IMR-90 (cell line): Measurements from ENCODE around the gene PARP1. TPM values are rescaled to one million over a fixed set of nuclear protein-coding genes. Genes with fewer than 3 reads are reported as not detected.

Source experiments
- ATAC-seq: fragments of 200-7000 bp; cut with Tn5 transposase; 2 replicates; pipeline ENCODE4 v1.9.1; 2020; ENCODE audit warnings: low read depth, mild to moderate bottlenecking, moderate library complexity
- BruUV-seq: library from RNA; stranded (reverse); fragments of 400-500 nt; replicated peaks from 2 replicates; lab custom pipeline; 2021; lab: Mats Ljungman, UMichigan
- CTCF ChIA-PET: fragments of 300-600 bp; formaldehyde crosslinking; extraction: SDS; loops from one replicate; lab custom pipeline; 2021; ENCODE audit warnings: antibody characterized with exemption; lab: Yijun Ruan, JAX
- POLR2A ChIA-PET: fragments of 300-600 bp; sonication (Branson Sonifier 250); formaldehyde crosslinking; loops from one replicate; lab custom pipeline; 2022; ENCODE audit warnings: antibody characterized with exemption; ENCODE audit not compliant: unreplicated experiment; lab: Charles Lee
- DNase-seq: peaks from one replicate; pipeline ENCODE4 v3.0.0; 2013
- H2AFZ ChIP-seq: replicated peaks from 2 replicates; pipeline ENCODE3; 2013; ENCODE audit warnings: low read length, mild to moderate bottlenecking; ENCODE audit not compliant: poor library complexity
- H2AK5ac ChIP-seq: 2 replicates; pipeline ENCODE4 v1.6.1; 2013; ENCODE audit warnings: low read depth, low read length, inconsistent platforms
- H2AK9ac ChIP-seq: replicated peaks from 2 replicates; pipeline ENCODE3; 2013; ENCODE audit warnings: mild to moderate bottlenecking, low read depth, low read length, moderate library complexity; ENCODE audit not compliant: poor library complexity
- H2BK120ac ChIP-seq: 2 replicates; pipeline ENCODE4 v1.6.1; 2013; ENCODE audit warnings: low read depth, low read length, inconsistent platforms
- H2BK15ac ChIP-seq: 3 replicates; pipeline ENCODE4 v1.6.1; 2013; ENCODE audit warnings: low read depth, low read length, inconsistent platforms
- H2BK20ac ChIP-seq: 2 replicates; pipeline ENCODE4 v1.6.1; 2013; ENCODE audit warnings: low read depth, mild to moderate bottlenecking, inconsistent platforms, low read length, moderate library complexity
- H2BK5ac ChIP-seq: 2 replicates; pipeline ENCODE4 v1.6.1; 2013; ENCODE audit warnings: mild to moderate bottlenecking, low read depth, low read length, inconsistent platforms; ENCODE audit not compliant: poor library complexity, severe bottlenecking
- H3K14ac ChIP-seq: replicated peaks from 2 replicates; pipeline ENCODE4 v1.6.1; 2013; ENCODE audit warnings: low read depth, low read length, inconsistent platforms
- H3K18ac ChIP-seq: 2 replicates; pipeline ENCODE4 v1.6.1; 2013; ENCODE audit warnings: low read depth, low read length, control low read depth
- H3K23ac ChIP-seq: 2 replicates; pipeline ENCODE4 v1.6.1; 2013; ENCODE audit warnings: low read depth, low read length, inconsistent platforms
- H3K27ac ChIP-seq: 2 replicates; pipeline ENCODE4 v1.5.1; 2013; ENCODE audit warnings: mild to moderate bottlenecking, control low read depth, low read length; ENCODE audit not compliant: insufficient read depth
- H3K27me3 ChIP-seq: 2 replicates; pipeline ENCODE4 v1.6.1; 2013; ENCODE audit warnings: low read length; ENCODE audit not compliant: control insufficient read depth, insufficient read depth
- H3K36me3 ChIP-seq: 2 replicates; pipeline ENCODE4 v1.6.1; 2013; ENCODE audit warnings: low read length, mixed read lengths; ENCODE audit not compliant: control insufficient read depth, insufficient read depth
- H3K4ac ChIP-seq: 2 replicates; pipeline ENCODE4 v1.6.1; 2013; ENCODE audit warnings: low read depth, low read length, inconsistent platforms
- H3K4me1 ChIP-seq: 2 replicates; pipeline ENCODE4 v1.6.1; 2013; ENCODE audit warnings: low read length, mixed read lengths; ENCODE audit not compliant: control insufficient read depth, insufficient read depth
- H3K4me2 ChIP-seq: 2 replicates; pipeline ENCODE4 v1.6.1; 2013; ENCODE audit warnings: low read depth, mild to moderate bottlenecking, control low read depth, low read length, moderate library complexity
- H3K4me3 ChIP-seq: 2 replicates; pipeline ENCODE4 v1.5.1; 2013; ENCODE audit warnings: low read depth, mild to moderate bottlenecking, control low read depth, low read length, moderate library complexity; ENCODE audit not compliant: insufficient read depth
- H3K56ac ChIP-seq: 2 replicates; pipeline ENCODE4 v1.6.1; 2013; ENCODE audit warnings: low read length, inconsistent platforms; ENCODE audit not compliant: insufficient read depth; ENCODE audit errors: extremely low read depth
- H3K79me1 ChIP-seq, 2 experiments: 2 replicates each; pipeline ENCODE4 v1.6.1; 2013; ENCODE audit warnings: low read length in 2 of 2, inconsistent platforms in 1 of 2, low read depth in 1 of 2
- H3K9ac ChIP-seq: 2 replicates; pipeline ENCODE4 v1.6.1; 2013; ENCODE audit warnings: low read depth, low read length, control low read depth
- H3K9me1 ChIP-seq: 2 replicates; pipeline ENCODE4 v1.6.1; 2013; ENCODE audit warnings: low read length, inconsistent platforms; ENCODE audit not compliant: insufficient read depth
- H3K9me3 ChIP-seq: 2 replicates; pipeline ENCODE4 v1.6.1; 2013; ENCODE audit warnings: low read length; ENCODE audit not compliant: control insufficient read depth, insufficient read depth
- H4K20me1 ChIP-seq: 2 replicates; pipeline ENCODE4 v1.6.1; 2013; ENCODE audit warnings: low read length, inconsistent platforms; ENCODE audit not compliant: insufficient read depth
- H4K5ac ChIP-seq: 2 replicates; pipeline ENCODE4 v1.6.1; 2013; ENCODE audit warnings: mild to moderate bottlenecking, low read depth, low read length, control low read depth
- H4K8ac ChIP-seq, 2 experiments: 2 replicates each; pipeline ENCODE4 v1.6.1; 2013; ENCODE audit warnings: low read depth in 2 of 2, low read length in 2 of 2, control low read depth in 1 of 2, inconsistent platforms in 1 of 2
- H4K91ac ChIP-seq: 2 replicates; pipeline ENCODE4 v1.6.1; 2013; ENCODE audit warnings: low read depth, low read length, inconsistent platforms; ENCODE audit not compliant: insufficient read depth
- BHLHE40 ChIP-seq: fragments of 150-350 bp; IDR thresholded peaks from 2 replicates; pipeline ENCODE4 v1.6.1; 2016; ENCODE audit warnings: mild to moderate bottlenecking, low read depth, low read length
- CHD1 ChIP-seq: IDR thresholded peaks from 2 replicates; pipeline ENCODE4 v1.6.1; 2012; ENCODE audit warnings: low read depth, low read length, improper control_type of control experiment
- ELK1 ChIP-seq: fragments of 150-350 bp; IDR thresholded peaks from 2 replicates; pipeline ENCODE4 v1.6.1; 2016; ENCODE audit warnings: low read depth, mild to moderate bottlenecking, low read length, moderate library complexity, borderline replicate concordance
- FOS ChIP-seq: fragments of 150-350 bp; IDR thresholded peaks from 2 replicates; pipeline ENCODE4 v1.6.1; 2016; ENCODE audit warnings: low read depth, low read length
- MAFK ChIP-seq: IDR thresholded peaks from 2 replicates; pipeline ENCODE4 v1.6.1; 2012; ENCODE audit warnings: low read depth, low read length, improper control_type of control experiment
- MAZ ChIP-seq: IDR thresholded peaks from 2 replicates; pipeline ENCODE4 v1.6.1; 2012; ENCODE audit warnings: low read depth, mild to moderate bottlenecking, low read length, improper control_type of control experiment, moderate library complexity, borderline replicate concordance
- MXI1 ChIP-seq: IDR thresholded peaks from 2 replicates; pipeline ENCODE4 v1.6.1; 2012; ENCODE audit warnings: low read depth, mild to moderate bottlenecking, low read length, moderate library complexity, borderline replicate concordance
- NFE2L2 ChIP-seq: fragments of 150-350 bp; IDR thresholded peaks from 2 replicates; pipeline ENCODE4 v1.6.1; 2016; ENCODE audit warnings: low read depth, mild to moderate bottlenecking, low read length
- POLR2A ChIP-seq: IDR thresholded peaks from 2 replicates; pipeline ENCODE4 v1.6.1; 2012; ENCODE audit warnings: mild to moderate bottlenecking, low read depth, low read length
- RAD21 ChIP-seq: IDR thresholded peaks from 2 replicates; pipeline ENCODE4 v1.6.1; 2012; ENCODE audit warnings: low read length, improper control_type of control experiment
- RCOR1 ChIP-seq: IDR thresholded peaks from 2 replicates; pipeline ENCODE4 v1.6.1; 2012; ENCODE audit warnings: mild to moderate bottlenecking, low read length, improper control_type of control experiment; ENCODE audit not compliant: insufficient replicate concordance
- RFX5 ChIP-seq: IDR thresholded peaks from 2 replicates; pipeline ENCODE4 v1.8.0; 2012; ENCODE audit warnings: low read depth, mild to moderate bottlenecking, low read length, moderate library complexity
- SMC3 ChIP-seq: fragments of 150-350 bp; IDR thresholded peaks from 2 replicates; pipeline ENCODE4 v1.6.1; 2016; ENCODE audit warnings: low read depth, mild to moderate bottlenecking, antibody characterized with exemption, low read length, moderate library complexity
- USF2 ChIP-seq: fragments of 150-350 bp; IDR thresholded peaks from 2 replicates; pipeline ENCODE4 v1.6.1; 2017; ENCODE audit warnings: mild to moderate bottlenecking, antibody characterized with exemption, low read length, low read depth
- WGBS, 2 experiments: methylation state at CpG; one replicate each; pipeline versions ENCODE4 v1.1.5 to v1.1.7; 2013; ENCODE audit warnings: missing lambda C conversion rate in 2 of 2; ENCODE audit not compliant: insufficient read length in 1 of 2; ENCODE audit errors: extremely low coverage in 2 of 2; 5-methylcytosine and 5-hydroxymethylcytosine counted together
- dilution Hi-C: fragments of 300-500 bp; cut with HindIII; formaldehyde crosslinking; loops from one replicate; pipeline ENCODE4 v1.14.3; 2018; ENCODE audit warnings: low sequenced_read_pairs; ENCODE audit not compliant: unreplicated experiment
- in situ Hi-C: fragments of 300-500 bp; cut with MboI; formaldehyde crosslinking; loops from 3 replicates; pipeline ENCODE4 v1.14.3; 2019; ENCODE audit warnings: low sequenced_read_pairs, inconsistent platforms, mixed read lengths
- intact Hi-C: fragments of 100-400 bp; cut with micrococcal nuclease; formaldehyde crosslinking; loops from 2 replicates; pipeline ENCODE4 v1.10.0; 2022
- polyA plus RNA-seq, 3 experiments: library from polyadenylated mRNA; depleted of rRNA; stranded (reverse); fragments of >200 nt; gene quantifications; 2 replicates each; pipeline ENCODE4 v1.2.3, GENCODE V29; 2012; ENCODE audit warnings: low replicate concordance in 1 of 3
- total RNA-seq: library from RNA; depleted of rRNA; stranded (reverse); fragments of >200 nt; gene quantifications from 2 replicates; pipeline ENCODE4 v1.2.3, GENCODE V29; 2012
- TF ChIP-seq, protein P1 (sequence below): conservative IDR thresholded peaks from 2 replicates; pipeline ENCODE4 v1.5.1; 2012; ENCODE audit warnings: mild to moderate bottlenecking, low read depth, low read length, improper control_type of control experiment

The PARP1 gene
- total and polyA plus RNA-seq, 2 of the 4 experiments (the other 2 are of a cell fraction), result 86.5 to 105 TPM

GRCh38 chr1:226373376-226373775 lies 34.5 kb downstream of the PARP1 start:
- H3K56ac ChIP-seq, result no peak overlapping the region
- H3K9me3 ChIP-seq, result no peaks in the 10 kb centered on the region
- no peak for DNase-seq

More at GRCh38 chr1:226373376-226373775, 34.5 kb downstream of the PARP1 start:
- H2AK9ac ChIP-seq, result no peak overlapping the region
- no peak overlapping the region for H2BK15ac ChIP-seq
- no peak overlapping the region for H3K23ac ChIP-seq
- H3K9ac ChIP-seq, result no peak overlapping the region
- no peaks in the 10 kb centered on the region for H3K4me1 ChIP-seq
- intact Hi-C loops, result loop anchor here (10.0 kb wide), 1 partner anchor 249 kb away; no protein-coding TSS in a partner anchor
- no peak overlapping the region for H2BK120ac ChIP-seq
- in situ Hi-C loops, result no loop called here
- no peak overlapping the region for H3K18ac ChIP-seq
- H3K79me1 ChIP-seq, result peaks cover 0 to 6% of the 10 kb centered on the region in 2 experiments; a peak in 2 of 4 replicates
- no peak overlapping the region for H3K4me3 ChIP-seq
- no peak overlapping the region for H2BK5ac ChIP-seq
- ChIA-PET CTCF (no interaction called here), POLR2A (no interaction called here)
- TF ChIP-seq RCOR1, result no peak
- TF ChIP-seq NFE2L2, result no peak
- no peak for TF ChIP-seq ELK1
- no peak for TF ChIP-seq MAZ
- no peak for TF ChIP-seq FOS
- no peak for TF ChIP-seq USF2
- TF ChIP-seq, protein P1, sequence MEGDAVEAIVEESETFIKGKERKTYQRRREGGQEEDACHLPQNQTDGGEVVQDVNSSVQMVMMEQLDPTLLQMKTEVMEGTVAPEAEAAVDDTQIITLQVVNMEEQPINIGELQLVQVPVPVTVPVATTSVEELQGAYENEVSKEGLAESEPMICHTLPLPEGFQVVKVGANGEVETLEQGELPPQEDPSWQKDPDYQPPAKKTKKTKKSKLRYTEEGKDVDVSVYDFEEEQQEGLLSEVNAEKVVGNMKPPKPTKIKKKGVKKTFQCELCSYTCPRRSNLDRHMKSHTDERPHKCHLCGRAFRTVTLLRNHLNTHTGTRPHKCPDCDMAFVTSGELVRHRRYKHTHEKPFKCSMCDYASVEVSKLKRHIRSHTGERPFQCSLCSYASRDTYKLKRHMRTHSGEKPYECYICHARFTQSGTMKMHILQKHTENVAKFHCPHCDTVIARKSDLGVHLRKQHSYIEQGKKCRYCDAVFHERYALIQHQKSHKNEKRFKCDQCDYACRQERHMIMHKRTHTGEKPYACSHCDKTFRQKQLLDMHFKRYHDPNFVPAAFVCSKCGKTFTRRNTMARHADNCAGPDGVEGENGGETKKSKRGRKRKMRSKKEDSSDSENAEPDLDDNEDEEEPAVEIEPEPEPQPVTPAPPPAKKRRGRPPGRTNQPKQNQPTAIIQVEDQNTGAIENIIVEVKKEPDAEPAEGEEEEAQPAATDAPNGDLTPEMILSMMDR, result no peak
- TF ChIP-seq MAFK, result no peak
- TF ChIP-seq POLR2A, result no peak
- no peak for TF ChIP-seq CHD1
- TF ChIP-seq BHLHE40, result no peak
- TF ChIP-seq RFX5, result no peak
- no peak for TF ChIP-seq MXI1
- no peak for TF ChIP-seq SMC3
- no peak for TF ChIP-seq RAD21
- H2AFZ ChIP-seq, result no peak overlapping the region
- H3K4me2 ChIP-seq, result no peak overlapping the region
- H4K5ac ChIP-seq, result no peak overlapping the region
- dilution Hi-C loops, result no loop called here
- H3K9me1 ChIP-seq, result no peaks in the 10 kb centered on the region; the same call in 1 of the 2 replicates
- no peak overlapping the region for H4K8ac ChIP-seq
- H3K14ac ChIP-seq, result no peak overlapping the region
- no peaks in the 10 kb centered on the region for H3K27me3 ChIP-seq
- no peak overlapping the region for H2AK5ac ChIP-seq
- 83% methylated on average over 2 of the region's 7 CpGs; no CpG with 5 or more reads in 1 of the 2 experiments for WGBS, 2 experiments
- H3K27ac ChIP-seq, result no peak overlapping the region
- no TSS peak for BruUV-seq
- H4K20me1 ChIP-seq, result no peaks in the 10 kb centered on the region
- H3K4ac ChIP-seq, result no peak overlapping the region
- no peak overlapping the region for H4K91ac ChIP-seq
- H2BK20ac ChIP-seq, result no peak overlapping the region
- H3K36me3 ChIP-seq, result peaks cover 53% of the 10 kb centered on the region
- no peak for ATAC-seq
